DOHH2 (cell line): ENCODE data around the gene SLC28A1.

Experiments
- H3F3A ChIP-seq: fragments of 200-600 bp; sonication (generic), shearing (Covaris generic); 2 replicates; pipeline ENCODE4 v1.6.0; 2016; ENCODE audit warnings: antibody characterized with exemption, mild to moderate bottlenecking; ENCODE audit not compliant: control insufficient read depth, insufficient read depth
- H3K27ac ChIP-seq: fragments of 200-600 bp; sonication (generic); 2 replicates; pipeline ENCODE4 v1.5.1; 2014; ENCODE audit warnings: low read depth, mild to moderate bottlenecking, low read length, moderate library complexity
- H3K27me3 ChIP-seq: fragments of 200-600 bp; sonication (generic); 2 replicates; pipeline ENCODE4 v1.6.1; 2014; ENCODE audit warnings: mild to moderate bottlenecking, low read length, mixed read lengths; ENCODE audit not compliant: control insufficient read depth
- H3K36me3 ChIP-seq: fragments of 200-600 bp; sonication (generic); 2 replicates; pipeline ENCODE4 v1.6.1; 2014; ENCODE audit warnings: mild to moderate bottlenecking, low read length, moderate library complexity, mixed read lengths; ENCODE audit not compliant: control insufficient read depth
- H3K4me1 ChIP-seq: fragments of 200-600 bp; sonication (generic); 2 replicates; pipeline ENCODE4 v1.6.1; 2014; ENCODE audit warnings: mild to moderate bottlenecking, low read length, mixed read lengths; ENCODE audit not compliant: control insufficient read depth
- H3K4me2 ChIP-seq: fragments of 200-600 bp; sonication (generic); 2 replicates; pipeline ENCODE4 v1.6.0; 2014; ENCODE audit warnings: mild to moderate bottlenecking, low read length, moderate library complexity
- H3K4me3 ChIP-seq: fragments of 200-600 bp; sonication (generic); 2 replicates; pipeline ENCODE4 v1.5.1; 2014; ENCODE audit warnings: mild to moderate bottlenecking, low read length, mixed read lengths
- H3K79me2 ChIP-seq: fragments of 200-600 bp; sonication (generic); 2 replicates; pipeline ENCODE4 v1.6.1; 2014; ENCODE audit warnings: mild to moderate bottlenecking, low read length, mixed read lengths; ENCODE audit not compliant: control insufficient read depth
- H3K9me2 ChIP-seq: fragments of 200-600 bp; sonication (generic); replicated peaks from 2 replicates; pipeline ENCODE4 v1.6.1; 2014; ENCODE audit warnings: mild to moderate bottlenecking, low read length, mixed read lengths; ENCODE audit not compliant: control insufficient read depth
- H3K9me3 ChIP-seq: fragments of 200-600 bp; sonication (generic); 2 replicates; pipeline ENCODE4 v1.6.1; 2014; ENCODE audit warnings: antibody characterized with exemption, low read length, mixed read lengths; ENCODE audit not compliant: control insufficient read depth, insufficient read depth
- H4K20me1 ChIP-seq: fragments of 200-600 bp; sonication (generic); 2 replicates; pipeline ENCODE4 v1.6.0; 2014; ENCODE audit warnings: low read depth, mild to moderate bottlenecking, antibody characterized with exemption, low read length, moderate library complexity; ENCODE audit not compliant: control insufficient read depth, insufficient read depth
- EZH2phosphoT487 ChIP-seq: fragments of 200-600 bp; sonication (generic); IDR thresholded peaks from 2 replicates; pipeline ENCODE4 v1.6.1; 2017; ENCODE audit warnings: borderline replicate concordance, mild to moderate bottlenecking, antibody characterized with exemption, low read length, moderate library complexity, mixed read lengths
- TF ChIP-seq, protein P1 (sequence below): fragments of 200-600 bp; sonication (generic); IDR thresholded peaks from one replicate; pipeline ENCODE4 v1.5.1; 2014; ENCODE audit warnings: antibody characterized with exemption, mild to moderate bottlenecking, low read depth, low read length; ENCODE audit not compliant: poor library complexity, severe bottlenecking

Gene SLC28A1

DNA sequence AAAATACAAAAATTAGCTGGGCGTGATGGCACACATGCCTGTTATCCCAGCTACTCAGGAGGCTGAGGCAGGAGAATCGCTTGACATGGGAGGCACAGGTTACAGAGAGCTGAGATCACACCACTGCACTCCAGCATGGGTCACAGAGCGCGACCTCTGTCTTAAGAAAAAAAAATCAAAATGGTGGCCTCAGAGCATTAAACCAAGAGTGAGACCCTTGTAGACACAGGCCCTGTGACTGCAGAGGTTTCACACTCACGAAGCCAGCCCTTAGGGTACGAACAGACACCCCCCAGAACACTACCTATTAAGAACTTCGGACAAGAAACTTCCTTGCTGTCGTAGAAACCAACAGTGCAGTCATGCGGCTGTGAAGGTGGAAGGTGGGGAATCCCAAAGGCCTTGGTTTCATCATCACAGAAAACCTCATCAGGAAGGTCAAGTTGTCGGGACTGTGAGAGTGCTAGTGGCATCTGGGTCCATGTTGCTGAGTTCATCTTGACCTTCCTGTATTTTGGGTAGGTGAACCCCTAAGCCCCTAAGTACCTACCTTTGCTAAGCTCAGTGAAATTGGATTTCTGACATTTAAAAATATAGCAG is 92.4 kb downstream of the SLC28A1 start:
- no peak overlapping the region for H3K4me2 ChIP-seq
- no peak overlapping the region for H3K27ac ChIP-seq

DNA sequence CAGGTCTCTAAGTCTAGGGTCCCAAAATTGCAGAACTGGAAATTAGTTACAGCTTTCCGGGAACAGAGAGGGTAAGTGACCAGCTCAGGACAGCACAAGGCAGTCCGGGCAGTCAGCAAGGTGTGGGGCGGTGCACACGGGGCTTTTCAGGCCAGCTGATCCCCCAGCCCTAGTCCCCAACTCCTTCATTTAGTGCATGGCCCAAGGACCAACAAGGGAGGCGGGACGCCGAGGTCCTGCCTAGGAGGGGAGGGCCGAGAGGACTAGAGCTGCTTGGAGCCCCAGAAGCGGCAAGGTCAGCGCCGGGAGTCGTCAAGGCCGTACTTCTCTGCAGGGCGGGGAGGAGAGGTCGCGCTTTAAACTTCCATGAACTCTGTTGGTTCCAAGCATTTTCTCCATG is 95.2 kb downstream of the SLC28A1 start:
- no peak for TF ChIP-seq EZH2phosphoT487
- TF ChIP-seq, protein P1, sequence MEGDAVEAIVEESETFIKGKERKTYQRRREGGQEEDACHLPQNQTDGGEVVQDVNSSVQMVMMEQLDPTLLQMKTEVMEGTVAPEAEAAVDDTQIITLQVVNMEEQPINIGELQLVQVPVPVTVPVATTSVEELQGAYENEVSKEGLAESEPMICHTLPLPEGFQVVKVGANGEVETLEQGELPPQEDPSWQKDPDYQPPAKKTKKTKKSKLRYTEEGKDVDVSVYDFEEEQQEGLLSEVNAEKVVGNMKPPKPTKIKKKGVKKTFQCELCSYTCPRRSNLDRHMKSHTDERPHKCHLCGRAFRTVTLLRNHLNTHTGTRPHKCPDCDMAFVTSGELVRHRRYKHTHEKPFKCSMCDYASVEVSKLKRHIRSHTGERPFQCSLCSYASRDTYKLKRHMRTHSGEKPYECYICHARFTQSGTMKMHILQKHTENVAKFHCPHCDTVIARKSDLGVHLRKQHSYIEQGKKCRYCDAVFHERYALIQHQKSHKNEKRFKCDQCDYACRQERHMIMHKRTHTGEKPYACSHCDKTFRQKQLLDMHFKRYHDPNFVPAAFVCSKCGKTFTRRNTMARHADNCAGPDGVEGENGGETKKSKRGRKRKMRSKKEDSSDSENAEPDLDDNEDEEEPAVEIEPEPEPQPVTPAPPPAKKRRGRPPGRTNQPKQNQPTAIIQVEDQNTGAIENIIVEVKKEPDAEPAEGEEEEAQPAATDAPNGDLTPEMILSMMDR = no peak
- peaks cover 28% of the 10 kb centered on the region for H3K4me1 ChIP-seq
- peaks cover 11% of the 10 kb centered on the region; the same call in 1 of the 2 replicates for H3F3A ChIP-seq
- no peaks in the 10 kb centered on the region for H3K36me3 ChIP-seq
- H3K9me2 ChIP-seq = no peaks in the 10 kb centered on the region
- no peaks in the 10 kb centered on the region for H3K9me3 ChIP-seq
- H3K4me2 ChIP-seq = peak overlapping the region; percentile 81
- no peaks in the 10 kb centered on the region for H4K20me1 ChIP-seq
- no peak overlapping the region for H3K27ac ChIP-seq
- H3K27me3 ChIP-seq = no peaks in the 10 kb centered on the region; the same call in 1 of the 2 replicates
- peaks cover 22% of the 10 kb centered on the region for H3K79me2 ChIP-seq
- H3K4me3 ChIP-seq = peak overlapping the region; percentile 85

More for the DNA sequence above, 92.4 kb downstream of the SLC28A1 start:
- Histone ChIP-seq H4K20me1 (no peaks in the 10 kb centered on the region), H3K9me3 (no peaks in the 10 kb centered on the region), H3K27me3 (no peaks in the 10 kb centered on the region), H3K79me2 (no peaks in the 10 kb centered on the region), H3K36me3 (no peaks in the 10 kb centered on the region), H3F3A (no peaks in the 10 kb centered on the region), H3K4me1 (peaks cover 6% of the 10 kb centered on the region), H3K4me3 (no peak overlapping the region), H3K9me2 (no peaks in the 10 kb centered on the region)
- no peak for TF ChIP-seq EZH2phosphoT487
- TF ChIP-seq, protein P1 = no peak

DNA sequence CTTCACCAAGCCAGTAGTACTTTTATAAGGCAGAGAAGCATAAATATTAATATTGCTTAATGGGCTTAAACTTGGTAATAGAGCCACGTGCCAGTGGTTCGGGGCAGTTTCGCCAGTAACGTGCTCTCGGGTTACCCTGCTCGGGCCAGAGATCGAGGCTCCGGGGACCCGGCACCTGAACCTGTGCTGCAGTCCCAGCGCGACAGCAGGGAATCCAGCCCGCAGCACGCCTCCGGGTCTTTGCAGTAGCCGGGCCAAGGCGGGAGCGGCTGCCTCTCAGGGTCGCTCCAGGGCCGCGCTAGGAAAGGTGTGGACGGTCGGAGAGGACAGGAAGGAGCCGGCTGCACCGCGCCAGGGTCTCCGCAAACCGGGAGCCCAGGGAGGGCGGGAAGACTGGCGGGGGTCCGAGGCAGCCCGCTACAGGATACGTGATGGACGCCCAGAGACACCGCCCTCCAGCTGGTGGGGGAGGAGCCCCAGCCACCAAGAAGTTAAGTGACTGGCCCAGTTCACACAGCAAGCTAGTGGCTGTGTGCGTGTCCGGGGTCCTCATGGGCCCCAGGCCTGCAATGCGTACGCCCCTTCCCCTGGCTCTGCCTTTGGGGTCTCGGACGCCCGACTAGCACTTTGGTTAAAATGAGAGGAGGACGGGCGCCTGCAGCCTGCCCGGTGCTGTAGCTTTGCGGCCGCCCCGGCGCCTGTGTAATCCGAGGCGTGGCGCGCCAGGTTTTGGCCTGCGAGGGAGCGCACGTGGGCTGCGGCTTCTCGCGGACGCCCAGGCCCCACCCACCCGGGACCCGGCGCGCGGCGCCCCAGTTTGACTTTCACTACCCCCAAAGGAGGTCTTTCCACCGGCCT is 96.0 kb downstream of the SLC28A1 start:
- H3K9me3 ChIP-seq = no peaks in the 10 kb centered on the region
- H3K79me2 ChIP-seq = peaks cover 29% of the 10 kb centered on the region
- TF ChIP-seq EZH2phosphoT487 = no peak
- TF ChIP-seq, protein P1 = no peak
- H3F3A ChIP-seq = peaks cover 11% of the 10 kb centered on the region; the same call in 1 of the 2 replicates
- H3K9me2 ChIP-seq = no peaks in the 10 kb centered on the region
- H3K4me2 ChIP-seq = peak overlapping the region; percentile 81
- no peaks in the 10 kb centered on the region; the same call in 1 of the 2 replicates for H3K27me3 ChIP-seq
- peak overlapping the region; percentile 66 for H3K27ac ChIP-seq
- H3K4me3 ChIP-seq = peak overlapping the region; percentile 85
- H3K4me1 ChIP-seq = peaks cover 36% of the 10 kb centered on the region
- H3K36me3 ChIP-seq = no peaks in the 10 kb centered on the region
- H4K20me1 ChIP-seq = no peaks in the 10 kb centered on the region
